Breast epithelium (tissue), 4 donors: ENCODE measurements around the gene SKAP2. TPM values are rescaled to one million over a fixed set of nuclear protein-coding genes. Genes with fewer than 3 reads are reported as not detected.

Experiments used
- DNase-seq, 2 donors: peaks; one replicate each; pipeline ENCODE4 v3.0.0-alpha.2; 2019; ENCODE audit warnings: low spot score in 2 of 2
- H3K27ac ChIP-seq, 2 donors: fragments of 200-600 bp; sonication (generic) in 1 of 2; one replicate each; pipeline ENCODE4 v1.5.1; 2016 to 2019; ENCODE audit warnings: mild to moderate bottlenecking in 1 of 2
- H3K27me3 ChIP-seq, 2 donors: fragments of 200-600 bp; sonication (generic) in 1 of 2; one replicate each; pipeline versions ENCODE4 v1.5.1 to v1.6.0; 2017 to 2019; ENCODE audit warnings: control low read depth in 1 of 2, mild to moderate bottlenecking in 1 of 2
- H3K36me3 ChIP-seq: fragments of 200-600 bp; one replicate; pipeline ENCODE4 v1.5.1; 2019
- H3K4me1 ChIP-seq, 2 donors: fragments of 200-600 bp; sonication (generic); one replicate each; pipeline ENCODE4 v1.5.1; 2016 to 2019; ENCODE audit warnings: control low read depth in 1 of 2
- H3K4me3 ChIP-seq, 3 donors: fragments of 200-600 bp; sonication (generic); 1 replicate in 2 of 3; 2 replicates in 1 of 3; pipeline ENCODE4 v1.5.1; 2016 to 2019; ENCODE audit warnings: mild to moderate bottlenecking in 3 of 3, moderate library complexity in 2 of 3
- H3K9me3 ChIP-seq, 2 donors: fragments of 200-600 bp; sonication (generic) in 1 of 2; one replicate each; pipeline ENCODE4 v1.5.1; 2016 to 2019; ENCODE audit warnings: control low read depth in 1 of 2
- POLR2A ChIP-seq: fragments of 450-650 bp; IDR thresholded peaks from one replicate; pipeline ENCODE4 v1.6.1; 2016; ENCODE audit warnings: antibody characterized with exemption, mild to moderate bottlenecking, moderate library complexity
- POLR2AphosphoS5 ChIP-seq, 3 donors: sonication (generic); formaldehyde crosslinking; IDR thresholded peaks; one replicate each; pipeline ENCODE4 v1.6.1; 2017; ENCODE audit warnings: antibody characterized with exemption in 3 of 3
- intact Hi-C: fragments of 100-400 bp; cut with DNase I; formaldehyde crosslinking; loops from one replicate; pipeline ENCODE4 v1.15.1; 2023; ENCODE audit warnings: low total_unique reads
- total RNA-seq, 3 donors: library from RNA; depleted of rRNA; stranded (reverse); fragments of >200 nt; gene quantifications; one replicate each; pipeline ENCODE4 v1.1.0, GENCODE V29; 2016
- TF ChIP-seq, protein P1 (sequence below), 3 donors: fragments of 450-650 bp; IDR thresholded peaks; one replicate each; pipeline ENCODE4 v1.5.1; 2016 to 2017; ENCODE audit warnings: antibody characterized with exemption in 3 of 3, mild to moderate bottlenecking in 3 of 3, moderate library complexity in 3 of 3

SKAP2 gene
- total RNA-seq, 3 donors from 2014 or later, result 26.5 to 46.5 (median 35.7) TPM

DNA sequence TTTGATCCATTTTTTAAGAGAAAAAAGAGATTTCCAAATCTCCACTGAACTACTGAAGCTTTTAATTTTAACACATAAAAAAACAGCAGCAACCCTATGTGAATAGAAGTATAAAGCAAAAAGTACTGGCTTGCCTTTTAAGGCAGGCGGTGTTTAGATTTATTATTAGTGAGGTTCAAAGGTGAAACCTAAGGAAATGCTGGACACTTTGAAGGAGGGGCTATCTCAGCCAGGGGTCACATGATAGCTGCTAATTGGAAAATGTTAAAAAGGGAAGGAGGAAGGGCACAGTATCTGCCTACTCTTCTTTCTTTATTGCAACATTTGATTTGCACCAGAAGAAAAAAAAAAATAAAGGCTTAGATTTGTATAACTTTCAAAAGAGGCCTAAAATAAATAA, 183.8 kb downstream of the SKAP2 start:
- H3K4me3 ChIP-seq, result no peak overlapping the region
- TF ChIP-seq, protein P1, sequence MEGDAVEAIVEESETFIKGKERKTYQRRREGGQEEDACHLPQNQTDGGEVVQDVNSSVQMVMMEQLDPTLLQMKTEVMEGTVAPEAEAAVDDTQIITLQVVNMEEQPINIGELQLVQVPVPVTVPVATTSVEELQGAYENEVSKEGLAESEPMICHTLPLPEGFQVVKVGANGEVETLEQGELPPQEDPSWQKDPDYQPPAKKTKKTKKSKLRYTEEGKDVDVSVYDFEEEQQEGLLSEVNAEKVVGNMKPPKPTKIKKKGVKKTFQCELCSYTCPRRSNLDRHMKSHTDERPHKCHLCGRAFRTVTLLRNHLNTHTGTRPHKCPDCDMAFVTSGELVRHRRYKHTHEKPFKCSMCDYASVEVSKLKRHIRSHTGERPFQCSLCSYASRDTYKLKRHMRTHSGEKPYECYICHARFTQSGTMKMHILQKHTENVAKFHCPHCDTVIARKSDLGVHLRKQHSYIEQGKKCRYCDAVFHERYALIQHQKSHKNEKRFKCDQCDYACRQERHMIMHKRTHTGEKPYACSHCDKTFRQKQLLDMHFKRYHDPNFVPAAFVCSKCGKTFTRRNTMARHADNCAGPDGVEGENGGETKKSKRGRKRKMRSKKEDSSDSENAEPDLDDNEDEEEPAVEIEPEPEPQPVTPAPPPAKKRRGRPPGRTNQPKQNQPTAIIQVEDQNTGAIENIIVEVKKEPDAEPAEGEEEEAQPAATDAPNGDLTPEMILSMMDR (IDR thresholded peaks at IDR 0.05), result no peak
- TF ChIP-seq POLR2AphosphoS5 (IDR thresholded peaks at IDR 0.05) (no peak), POLR2A (no peak)
- no peaks in the 10 kb centered on the region for H3K36me3 ChIP-seq
- no peak for DNase-seq
- no peaks in the 10 kb centered on the region for H3K9me3 ChIP-seq
- intact Hi-C loops, result no loop called here
- H3K4me1 ChIP-seq, result no peaks in the 10 kb centered on the region
- no peaks in the 10 kb centered on the region for H3K27me3 ChIP-seq
- no peak overlapping the region for H3K27ac ChIP-seq

DNA sequence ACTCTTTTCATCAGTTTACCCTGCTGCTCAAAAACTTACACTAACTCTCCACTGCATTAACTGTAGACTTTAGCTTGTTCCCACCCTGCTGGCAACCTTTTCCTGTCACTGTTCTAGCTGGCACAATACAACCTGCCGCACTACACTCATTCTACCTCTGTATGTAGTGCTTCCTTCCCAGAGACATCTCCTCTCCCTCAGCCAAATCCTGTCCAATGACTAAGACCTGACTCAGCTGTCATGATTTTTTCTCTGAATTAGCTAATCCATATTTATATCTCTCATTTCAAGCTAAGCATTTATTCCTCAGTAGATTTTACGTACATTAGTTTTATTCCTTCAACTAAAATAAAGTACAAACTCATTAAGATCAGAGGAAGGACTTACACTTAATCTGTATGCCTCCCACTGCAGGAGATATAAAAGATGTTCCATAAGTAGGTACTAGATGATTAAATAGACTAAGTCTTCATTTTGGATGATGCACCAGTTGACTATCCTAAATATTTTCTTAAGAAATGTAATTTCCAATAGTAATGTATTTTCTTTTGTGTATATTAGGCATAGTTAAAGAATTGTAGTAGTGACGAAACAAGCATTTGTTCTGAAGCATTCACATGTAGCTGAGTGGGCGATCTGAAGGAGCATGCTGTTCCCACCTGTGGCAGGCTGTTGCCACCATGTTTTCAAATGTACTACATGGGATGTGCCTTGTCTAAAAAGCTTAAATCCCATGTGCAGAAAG, 189.1 kb downstream of the SKAP2 start:
- H3K9me3 ChIP-seq, result no peaks in the 10 kb centered on the region
- no peaks in the 10 kb centered on the region for H3K4me1 ChIP-seq
- H3K36me3 ChIP-seq, result no peaks in the 10 kb centered on the region
- no peak overlapping the region for H3K4me3 ChIP-seq
- no peak for DNase-seq
- no peaks in the 10 kb centered on the region for H3K27me3 ChIP-seq
- TF ChIP-seq POLR2AphosphoS5 (IDR thresholded peaks at IDR 0.05) (no peak), POLR2A (no peak)
- TF ChIP-seq, protein P1 (IDR thresholded peaks at IDR 0.05), result no peak
- intact Hi-C loops, result no loop called here
- H3K27ac ChIP-seq, result no peak overlapping the region

DNA sequence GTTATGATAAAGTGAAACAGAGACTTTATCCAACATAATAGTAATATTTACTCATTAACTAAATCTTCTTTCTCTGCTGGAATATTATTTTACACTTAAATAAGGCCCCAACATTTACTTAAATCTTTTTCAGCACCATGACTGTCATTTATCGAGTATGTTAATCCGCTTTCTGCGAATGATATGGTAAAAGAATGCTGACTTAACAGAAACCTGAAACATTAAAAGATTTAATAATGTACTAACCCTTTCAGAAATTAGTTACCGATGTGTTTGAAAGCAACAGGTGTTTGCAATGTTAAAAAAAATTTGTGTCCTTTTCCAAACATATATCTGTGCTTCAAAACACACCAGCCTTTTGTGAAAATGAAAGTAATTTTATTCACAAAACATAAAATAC, 190.5 kb downstream of the SKAP2 start:
- intact Hi-C loops, result no loop called here

DNA sequence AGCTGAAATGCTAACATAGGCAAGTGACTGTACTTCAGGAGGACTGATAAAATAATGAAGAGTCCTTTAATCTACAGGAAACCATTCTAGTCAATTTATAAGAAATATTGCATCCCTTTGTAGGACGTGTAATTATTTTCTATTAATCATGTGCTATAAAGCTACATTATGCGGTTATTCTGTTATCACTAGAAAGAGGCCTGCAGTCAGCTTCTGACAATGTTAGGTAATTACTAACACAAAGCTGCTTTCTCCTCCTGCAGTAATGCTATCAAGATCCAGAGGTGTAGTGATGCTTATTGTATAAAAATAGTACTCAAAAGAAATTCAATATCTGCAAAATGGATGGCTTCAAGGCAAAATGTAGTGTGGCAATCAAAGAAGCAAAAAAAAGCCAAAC, 191.1 kb downstream of the SKAP2 start:
- no peaks in the 10 kb centered on the region for H3K27me3 ChIP-seq
- no peak overlapping the region for H3K27ac ChIP-seq
- TF ChIP-seq, protein P1 (IDR thresholded peaks at IDR 0.05), result no peak
- TF ChIP-seq POLR2AphosphoS5 (IDR thresholded peaks at IDR 0.05) (no peak), POLR2A (no peak)
- H3K4me3 ChIP-seq, result no peak overlapping the region
- intact Hi-C loops, result no loop called here
- H3K4me1 ChIP-seq, result no peaks in the 10 kb centered on the region
- H3K9me3 ChIP-seq, result no peaks in the 10 kb centered on the region
- no peaks in the 10 kb centered on the region for H3K36me3 ChIP-seq
- DNase-seq, result no peak

More for the DNA sequence above, 190.5 kb downstream of the SKAP2 start:
- no peaks in the 10 kb centered on the region for H3K27me3 ChIP-seq
- H3K4me3 ChIP-seq, result no peak overlapping the region
- no peak for DNase-seq
- H3K36me3 ChIP-seq, result no peaks in the 10 kb centered on the region
- no peaks in the 10 kb centered on the region for H3K4me1 ChIP-seq
- H3K27ac ChIP-seq, result no peak overlapping the region
- H3K9me3 ChIP-seq, result no peaks in the 10 kb centered on the region
- TF ChIP-seq POLR2A (no peak), POLR2AphosphoS5 (IDR thresholded peaks at IDR 0.05) (no peak)
- TF ChIP-seq, protein P1 (IDR thresholded peaks at IDR 0.05), result no peak

DNA sequence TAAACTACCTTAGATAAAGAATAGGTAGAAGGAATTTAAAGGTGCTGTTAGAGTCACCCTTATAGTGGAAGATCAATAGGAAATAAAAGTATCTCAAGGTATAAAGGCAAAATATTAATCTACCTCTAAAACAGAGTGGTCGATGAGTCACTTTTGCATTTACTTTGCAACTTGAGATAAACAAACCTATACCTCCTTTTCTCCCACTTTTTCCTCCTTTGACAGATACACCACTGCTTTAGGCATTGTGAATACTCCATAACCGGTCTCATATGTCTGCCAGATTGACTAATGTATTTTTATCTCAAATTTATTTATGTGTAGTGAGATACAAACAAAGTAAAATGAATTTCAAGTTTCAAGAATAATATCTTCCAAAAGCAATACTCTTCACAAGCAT, 193.5 kb downstream of the SKAP2 start:
- H3K4me1 ChIP-seq, result no peaks in the 10 kb centered on the region
- H3K27ac ChIP-seq, result no peak overlapping the region
- no peaks in the 10 kb centered on the region for H3K36me3 ChIP-seq
- no peak overlapping the region for H3K4me3 ChIP-seq
- DNase-seq, result no peak
- TF ChIP-seq POLR2AphosphoS5 (IDR thresholded peaks at IDR 0.05) (no peak), POLR2A (no peak)
- TF ChIP-seq, protein P1 (IDR thresholded peaks at IDR 0.05), result no peak
- intact Hi-C loops, result no loop called here
- H3K9me3 ChIP-seq, result no peaks in the 10 kb centered on the region
- H3K27me3 ChIP-seq, result no peaks in the 10 kb centered on the region
